Measurements from ENCODE around the gene ZNF598.
"Not testable (repeated sequence)": the region's sequence is repeated elsewhere in the genome, so short reads cannot be mapped to it uniquely, and the experiment has no call there.

The ZNF598 gene

GRCh38 chr16:1957434-1958142 is 52.0 kb downstream of the ZNF598 start:
- not testable (repeated sequence) for DNase-seq

DNA sequence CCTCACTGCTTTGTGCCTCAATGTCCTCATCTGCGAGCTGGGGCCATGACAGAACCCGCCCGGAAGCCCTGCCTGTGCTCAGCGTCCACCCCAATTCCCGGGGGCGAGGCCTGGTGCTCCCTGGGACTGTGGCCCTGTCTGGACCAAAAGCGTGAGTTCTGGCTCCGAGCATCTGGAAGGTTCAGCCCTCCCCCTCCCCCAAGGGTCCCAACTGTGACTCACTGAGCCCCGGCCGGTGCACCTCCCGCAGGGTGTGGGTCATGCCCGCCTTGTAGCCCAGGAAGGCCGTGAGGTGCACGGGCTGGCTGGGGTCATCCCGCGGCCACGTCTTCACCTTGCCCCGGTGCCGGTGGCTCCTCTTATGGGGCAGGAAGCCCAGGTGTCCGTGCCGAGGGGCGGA is 55.9 kb downstream of the ZNF598 start:
- DNase-seq: no peak

- DNase-seq: no peak
These were observed 59.1 kb downstream of the ZNF598 start for GRCh38 chr16:1950559-1950958.

- DNase-seq: peak; percentile 24
These were observed 59.6 kb downstream of the ZNF598 start for GRCh38 chr16:1950047-1950446.

GRCh38 chr16:1949507-1949906 is 60.1 kb downstream of the ZNF598 start:
- DNase-seq: no peak
